NCI-H345 (cell line): ENCODE measurements around the gene SCAF8.
"Not testable (repeated sequence)": the region's sequence is repeated elsewhere in the genome, so short reads cannot be mapped to it uniquely, and the experiment has no call there.

Experiments used
- DNase-seq: peaks from one replicate; lab custom pipeline; 2025; lab: John Stamatoyannopoulos, UW

Gene SCAF8

DNA sequence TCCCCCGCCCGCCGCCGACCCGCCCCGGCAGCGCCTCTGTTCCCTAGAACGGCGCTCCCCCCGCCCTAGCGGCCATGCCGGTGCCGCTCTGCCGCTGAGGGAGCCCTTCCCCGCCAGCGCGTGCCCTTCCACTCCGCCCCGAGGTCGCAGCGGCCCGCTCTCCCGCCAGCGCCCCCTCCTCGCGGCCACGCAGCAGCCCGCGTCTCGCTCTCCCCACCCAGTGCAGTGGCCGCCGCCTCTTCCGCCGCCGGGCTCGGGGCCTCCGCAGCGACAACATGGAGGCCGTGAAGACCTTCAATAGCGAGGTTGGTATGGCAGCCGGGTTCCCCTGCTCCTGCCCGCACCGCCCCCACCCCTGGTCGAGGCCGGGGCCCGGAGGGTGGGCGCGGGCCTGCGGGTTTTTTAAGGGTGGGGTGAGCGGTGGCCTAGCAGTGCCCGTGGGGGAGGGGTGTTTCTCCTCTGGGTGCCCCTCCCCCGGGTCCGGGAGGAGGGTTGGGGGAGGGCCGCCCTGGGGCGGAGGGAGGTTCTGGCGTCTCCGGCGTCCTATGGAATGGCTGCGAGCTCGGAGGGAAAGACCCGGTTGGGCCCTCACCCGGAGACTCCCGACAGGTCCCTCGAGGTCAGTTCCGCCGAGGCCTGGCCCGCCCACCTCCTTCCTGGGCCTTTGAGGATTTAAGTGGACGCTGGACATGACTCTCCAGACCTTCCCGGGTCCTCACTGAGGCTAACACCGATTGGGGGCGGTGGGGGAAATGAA is 588 bp downstream of the SCAF8 start:
- DNase-seq, result peak; percentile 98

DNA sequence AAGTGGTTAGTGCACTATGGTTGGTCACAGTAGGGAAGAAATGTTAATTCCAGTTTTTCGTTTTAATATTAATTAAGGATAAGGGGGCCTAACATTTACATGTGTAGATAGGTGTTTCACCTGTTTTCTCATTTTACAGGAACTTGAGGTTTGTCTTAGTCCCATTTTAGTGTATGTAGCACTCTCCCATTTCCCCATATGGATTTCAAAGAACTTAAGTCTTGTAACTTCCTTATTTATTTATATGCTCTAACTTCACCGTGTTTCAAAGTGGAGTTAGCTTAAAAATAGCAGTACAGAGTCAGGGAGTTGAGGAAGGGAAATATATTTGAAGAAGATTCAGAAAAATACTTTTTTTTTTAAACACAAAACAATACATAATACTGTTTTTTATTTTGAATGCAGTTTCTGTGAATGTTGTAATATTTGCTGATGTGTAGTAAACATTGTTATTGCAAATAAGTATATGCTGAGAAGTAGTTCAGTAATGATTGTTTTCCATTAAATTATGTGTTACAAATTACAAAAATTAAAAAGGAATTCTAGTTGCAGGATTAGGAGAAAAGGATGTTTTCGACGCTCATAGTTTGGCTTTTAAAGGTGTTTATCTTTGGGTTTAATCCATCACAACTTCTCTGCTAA is 3.5 kb downstream of the SCAF8 start:
- DNase-seq, result no peak

DNA sequence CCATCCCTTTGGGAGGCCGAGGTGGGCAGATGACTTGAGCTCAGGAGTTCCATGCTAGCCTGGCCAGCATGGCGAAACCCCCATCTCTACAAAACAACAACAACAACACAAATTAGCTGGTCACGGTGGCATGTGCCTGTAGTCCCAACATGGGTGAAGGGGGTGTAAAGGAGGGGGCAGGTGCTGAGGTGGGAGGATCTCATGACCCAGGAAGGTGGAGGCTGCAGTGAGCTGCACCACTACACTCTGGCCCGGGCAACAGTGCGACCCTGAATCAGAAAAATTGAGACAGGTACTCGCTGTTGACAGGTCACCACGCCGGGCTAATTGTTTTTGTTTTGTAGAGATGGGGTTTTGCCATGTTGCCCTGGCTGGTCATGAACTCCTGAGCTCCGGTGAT is 4.2 kb downstream of the SCAF8 start:
- DNase-seq, result no peak

DNA sequence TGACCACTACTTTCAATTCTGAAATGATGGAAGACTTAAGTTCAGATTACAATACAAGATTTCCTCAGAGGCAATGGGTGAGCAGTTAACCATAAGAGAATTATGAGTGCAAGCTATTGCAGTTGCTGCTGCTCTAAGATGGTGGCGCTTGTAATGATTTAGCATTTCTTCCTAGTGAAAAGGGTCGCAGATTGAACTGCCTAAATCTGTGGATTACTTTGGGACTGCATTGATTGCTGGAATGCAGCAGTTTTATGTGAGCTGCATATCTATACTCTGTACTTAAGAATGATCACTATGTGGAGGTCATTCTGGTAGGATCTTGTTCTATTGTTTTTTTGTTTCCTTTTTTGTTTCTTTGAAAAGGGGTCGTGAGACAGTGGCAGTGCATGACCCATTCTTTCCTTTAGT is 5.3 kb downstream of the SCAF8 start:
- DNase-seq, result no peak

DNA sequence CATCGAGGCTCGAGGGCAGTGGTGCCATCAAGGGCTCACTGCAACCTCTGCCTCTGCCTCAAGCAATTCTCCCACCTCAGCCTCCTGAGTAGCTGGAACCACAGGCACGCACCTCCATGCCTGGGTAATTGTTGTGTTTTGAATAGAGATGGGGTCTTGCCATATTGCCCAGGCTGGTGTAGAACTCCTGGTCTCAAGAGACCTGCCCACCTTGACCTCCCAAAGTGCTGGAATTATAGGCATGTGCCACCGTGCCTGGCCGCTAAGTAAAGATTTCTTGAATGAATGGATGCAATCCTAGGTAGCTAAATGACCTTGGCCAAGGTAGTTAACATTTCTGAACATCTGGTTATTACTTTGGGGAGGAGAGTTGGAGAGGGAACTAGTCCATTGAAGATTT is 7.4 kb downstream of the SCAF8 start:
- no peak for DNase-seq

DNA sequence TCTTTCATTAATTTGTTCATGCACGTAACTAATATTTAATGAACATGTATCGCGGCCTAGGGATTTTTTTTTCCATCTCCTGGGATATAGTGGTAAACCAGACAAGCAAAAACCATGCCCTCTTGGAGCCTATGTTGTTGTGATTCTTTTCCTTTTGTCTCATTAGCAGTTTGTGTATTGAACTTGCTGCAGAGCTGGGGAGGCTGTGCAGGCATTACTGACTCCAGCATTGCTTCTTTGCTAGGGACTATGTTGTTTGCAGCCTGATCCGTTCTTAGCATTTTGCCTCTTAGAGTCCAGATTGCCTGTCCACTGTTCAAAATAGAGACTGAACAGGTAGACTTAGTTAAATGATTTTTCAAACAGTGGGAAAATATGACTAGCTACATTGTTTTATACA is 9.7 kb downstream of the SCAF8 start:
- DNase-seq, result no peak

DNA sequence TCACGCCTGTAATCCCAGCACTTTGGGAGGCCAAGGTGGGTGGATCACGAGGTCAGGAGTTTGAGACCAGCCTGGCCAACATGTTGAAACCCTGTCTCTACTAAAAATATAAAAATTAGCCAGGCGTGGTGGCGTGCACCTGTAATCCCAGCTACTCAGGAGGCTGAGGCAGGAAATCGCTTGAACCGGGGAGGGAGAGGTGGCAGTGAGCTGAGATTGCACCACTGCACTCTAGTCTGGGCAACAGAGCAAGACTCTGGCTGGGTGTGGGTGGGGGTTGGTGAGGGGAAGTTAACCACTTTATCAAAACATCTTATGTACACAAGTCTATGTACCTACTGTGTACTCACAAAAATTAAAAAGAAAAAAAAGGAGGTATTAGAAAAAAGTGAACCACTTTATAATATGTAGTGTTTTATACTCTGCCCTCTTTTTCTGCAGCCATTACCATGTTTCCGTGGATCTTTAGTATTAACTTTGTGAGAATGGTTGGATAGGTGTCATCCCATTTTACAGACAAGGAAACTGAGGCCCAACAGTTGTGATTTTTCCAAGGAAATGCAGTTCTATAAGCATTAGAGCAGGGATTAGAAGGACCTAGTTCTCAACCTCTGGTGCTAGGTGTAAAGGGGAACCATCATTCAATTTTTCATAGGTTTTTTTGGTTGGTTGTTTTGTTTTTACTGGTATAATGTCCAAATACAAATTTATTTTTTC is 11.0 kb downstream of the SCAF8 start:
- not testable (repeated sequence) for DNase-seq

DNA sequence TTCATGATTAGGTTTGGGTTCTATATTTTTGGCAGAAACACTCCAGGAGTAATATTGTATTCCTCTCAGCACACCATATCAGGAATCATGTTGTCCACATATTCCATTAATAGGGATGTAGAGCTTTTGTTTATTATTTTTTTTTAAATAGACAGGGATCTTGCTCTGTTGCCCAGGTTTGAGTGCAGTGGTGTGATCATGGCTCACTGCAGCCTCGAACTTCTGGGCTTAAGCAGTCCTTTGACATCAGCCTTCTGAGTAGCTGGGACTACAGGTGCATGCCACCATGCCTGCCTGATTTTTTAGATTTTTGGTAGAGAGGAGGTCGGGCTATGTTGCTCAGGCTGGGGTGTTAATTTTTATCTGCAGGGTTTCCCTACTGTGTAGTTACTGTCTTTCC is 12.0 kb downstream of the SCAF8 start:
- no peak for DNase-seq

DNA sequence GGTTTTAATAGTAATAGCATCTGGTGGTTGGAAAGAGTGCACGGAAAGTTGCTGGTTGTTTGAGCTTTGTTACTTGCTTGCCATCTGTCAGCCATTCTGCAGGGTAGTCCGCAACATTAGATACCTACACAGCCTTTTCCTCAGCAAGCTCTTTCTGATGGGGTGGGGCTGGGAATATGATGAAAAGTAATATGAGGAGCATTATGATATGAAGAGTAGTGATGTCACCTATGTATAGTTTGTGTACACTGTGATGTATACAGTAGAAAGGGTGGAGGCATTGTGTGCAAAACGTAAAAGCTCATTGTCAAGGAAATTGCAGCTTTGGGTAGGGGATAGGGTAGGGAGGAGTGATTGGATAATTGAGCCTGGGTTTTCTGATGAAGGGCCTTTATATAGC is 16.1 kb downstream of the SCAF8 start:
- DNase-seq, result no peak

DNA sequence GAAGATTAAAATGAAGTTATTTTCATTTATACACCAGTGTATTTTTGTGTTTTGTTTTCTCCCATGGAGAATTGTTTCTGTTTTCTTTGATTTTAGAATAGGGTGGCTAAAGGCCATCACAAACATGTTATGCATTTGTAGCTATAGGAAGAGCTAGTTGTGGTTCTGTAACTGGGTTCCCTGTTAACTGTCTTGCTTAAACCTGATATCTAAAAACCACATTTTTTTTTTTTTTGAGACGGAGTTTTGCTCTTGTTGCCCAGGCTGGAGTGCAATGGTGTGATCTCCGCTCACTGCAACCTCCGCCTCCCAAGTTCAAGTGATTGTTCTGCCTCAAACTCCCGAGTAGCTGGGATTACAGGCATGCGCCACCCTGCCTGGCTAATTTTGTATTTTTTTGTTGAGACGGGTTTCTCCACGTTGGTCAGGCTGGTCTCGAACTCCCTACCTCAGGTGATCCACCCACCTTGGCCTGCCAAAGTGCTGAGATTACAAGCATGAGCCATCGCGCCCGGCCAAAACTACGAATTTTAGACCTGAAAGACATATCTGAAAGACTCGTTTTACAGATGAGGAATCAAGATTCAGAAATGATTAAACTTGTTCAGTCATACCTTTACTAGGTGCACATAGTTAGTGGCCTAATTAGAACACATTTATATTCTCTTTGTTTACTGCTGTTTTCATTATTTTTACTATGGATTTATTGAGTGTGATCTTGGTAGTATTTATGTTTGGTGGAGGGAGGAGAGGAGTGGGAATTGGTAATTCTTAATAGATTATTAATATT is 18.0 kb downstream of the SCAF8 start:
- no peak for DNase-seq

DNA sequence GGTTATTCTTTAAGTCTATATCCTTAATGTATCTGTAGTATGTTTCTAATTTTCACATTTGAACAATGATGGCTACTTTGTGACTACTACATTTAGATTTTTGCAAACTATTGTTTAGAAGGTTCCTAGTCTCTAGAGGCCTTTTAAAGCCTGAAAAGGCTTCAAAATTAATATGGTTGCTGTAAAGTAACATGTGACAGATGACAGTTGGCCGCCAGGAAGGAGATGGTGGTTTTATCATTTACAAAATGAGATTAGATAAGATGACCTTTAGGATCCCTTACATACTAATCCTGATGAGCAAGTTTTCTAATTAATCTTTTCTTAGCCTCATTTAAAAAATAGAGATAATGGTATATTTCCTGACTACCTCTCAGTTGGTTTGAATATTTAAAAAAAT is 18.8 kb downstream of the SCAF8 start:
- no peak for DNase-seq

DNA sequence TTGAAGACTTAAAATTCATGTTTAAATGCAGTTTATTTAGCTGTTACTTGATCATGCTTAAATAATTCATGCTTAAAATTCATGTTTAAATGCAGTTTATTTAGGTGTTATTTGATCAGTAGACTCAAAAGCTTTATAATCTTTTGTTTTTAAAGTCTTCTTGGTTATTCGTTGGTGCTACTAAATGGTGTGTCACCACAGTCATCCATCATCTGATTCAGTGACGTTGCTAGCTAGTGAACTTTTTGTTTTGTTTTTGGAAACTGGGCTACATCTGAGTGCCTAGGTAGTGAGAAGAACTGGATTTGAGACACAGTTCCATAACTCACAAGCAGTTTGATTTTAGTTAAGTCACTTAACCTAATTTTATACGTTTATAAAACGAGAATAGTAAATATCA is 20.9 kb downstream of the SCAF8 start:
- no peak for DNase-seq

DNA sequence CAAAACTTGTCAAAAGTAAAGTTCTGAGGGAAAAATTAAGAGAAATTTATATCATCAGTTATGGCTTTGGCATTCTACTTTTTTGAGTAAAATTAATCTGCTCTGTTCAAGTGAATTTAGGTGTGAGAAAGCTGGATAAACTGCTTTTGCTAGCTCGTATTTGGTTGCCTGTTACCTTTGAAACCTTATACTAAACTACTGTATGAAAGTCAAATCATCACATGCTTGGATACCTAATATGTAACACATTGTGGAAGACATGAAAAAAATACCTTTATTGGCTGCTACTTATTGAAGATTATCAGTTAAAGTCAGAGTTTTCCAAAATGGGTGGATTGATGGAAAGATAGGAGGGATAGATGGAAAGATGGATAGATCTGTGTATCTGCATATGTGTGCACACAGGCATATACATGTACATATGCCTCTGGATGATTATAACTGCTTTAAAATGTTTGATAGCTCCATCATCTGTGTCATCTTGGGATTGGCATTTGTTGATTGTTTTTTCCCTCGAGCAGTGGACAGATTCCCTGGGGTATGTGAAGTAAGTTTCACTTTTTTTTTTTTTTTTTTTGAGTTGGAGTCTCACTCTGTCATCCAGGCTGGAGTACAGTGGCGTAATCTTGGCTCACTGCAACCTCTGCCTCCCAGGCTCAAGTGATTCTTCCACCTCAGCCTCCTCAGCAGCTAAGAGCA is 24.3 kb downstream of the SCAF8 start:
- DNase-seq, result no peak

DNA sequence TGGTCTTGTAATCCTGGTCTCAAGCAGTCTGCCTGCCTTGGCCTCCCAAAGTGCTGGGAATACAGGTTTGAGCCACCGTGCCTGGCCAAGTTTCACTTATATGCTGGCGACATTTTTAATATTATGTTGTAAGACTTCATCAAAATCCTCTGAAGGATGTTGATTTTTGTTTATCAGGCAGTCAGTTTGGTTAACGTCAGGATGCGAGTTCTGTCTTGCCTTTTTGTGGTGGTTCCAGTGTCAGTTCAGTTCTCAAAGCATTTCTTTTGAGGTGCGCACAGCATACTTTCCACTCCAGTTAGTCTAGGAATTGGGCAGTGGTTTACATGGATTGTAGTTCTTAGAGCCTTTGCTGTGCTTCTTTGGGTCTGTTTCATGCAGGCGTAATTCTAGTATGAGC is 24.9 kb downstream of the SCAF8 start:
- DNase-seq, result no peak

DNA sequence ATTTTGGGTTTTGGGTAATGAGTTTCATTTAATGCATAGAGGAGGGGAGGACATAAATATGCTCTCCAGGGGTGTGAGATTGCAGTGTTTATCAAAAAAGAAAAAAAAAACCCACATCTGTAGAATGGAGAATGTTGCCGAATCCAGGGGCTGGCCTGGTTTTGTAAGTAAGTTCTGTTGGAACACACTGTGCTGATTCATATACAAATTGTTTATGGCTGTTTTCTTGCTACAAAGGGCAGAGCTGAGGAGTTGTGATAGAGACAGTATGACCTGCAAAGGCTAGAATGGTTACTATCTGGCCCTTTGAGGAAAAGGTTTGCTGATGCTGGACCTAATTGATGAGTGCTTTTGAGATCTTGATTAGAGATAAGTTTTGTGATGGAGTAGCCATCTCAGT is 30.4 kb downstream of the SCAF8 start:
- no peak for DNase-seq

DNA sequence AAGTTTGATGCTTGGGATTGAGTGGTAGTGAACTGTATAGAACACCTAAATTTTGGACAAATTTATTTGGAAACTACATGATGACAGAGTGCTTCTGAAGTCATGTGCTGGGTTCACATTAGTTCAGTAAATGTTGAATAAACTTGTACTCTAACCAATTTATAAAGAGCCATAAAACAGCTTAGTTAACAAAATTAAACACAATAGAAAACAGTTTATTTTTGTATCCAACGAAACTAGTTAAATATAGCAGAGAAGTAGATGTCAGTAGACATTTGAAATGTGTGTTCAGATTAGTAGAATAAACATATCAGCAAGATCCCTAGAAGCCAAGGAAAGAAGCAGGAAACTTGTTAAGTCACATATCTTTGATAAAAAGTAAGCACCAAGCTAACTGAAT is 32.1 kb downstream of the SCAF8 start:
- no peak for DNase-seq

DNA sequence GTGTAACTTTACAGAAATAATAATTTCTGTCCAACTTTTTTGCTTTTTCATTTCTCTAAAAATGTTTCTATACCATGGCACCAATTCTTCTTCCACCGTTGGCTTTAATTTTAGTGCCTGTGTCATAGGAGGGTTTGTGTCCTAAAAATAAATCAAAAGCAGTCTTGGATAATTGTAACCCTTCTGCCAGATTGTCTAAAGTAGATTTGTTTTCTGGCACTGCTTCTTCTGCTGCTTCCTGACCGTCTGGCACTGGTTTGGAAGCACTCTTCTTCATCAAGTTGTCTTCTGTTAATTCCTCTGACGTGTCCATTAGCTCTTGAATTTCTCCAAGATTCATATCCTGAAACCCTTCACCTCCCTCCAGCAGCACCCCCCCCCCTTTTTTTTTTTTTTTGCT is 33.1 kb downstream of the SCAF8 start:
- DNase-seq, result no peak

DNA sequence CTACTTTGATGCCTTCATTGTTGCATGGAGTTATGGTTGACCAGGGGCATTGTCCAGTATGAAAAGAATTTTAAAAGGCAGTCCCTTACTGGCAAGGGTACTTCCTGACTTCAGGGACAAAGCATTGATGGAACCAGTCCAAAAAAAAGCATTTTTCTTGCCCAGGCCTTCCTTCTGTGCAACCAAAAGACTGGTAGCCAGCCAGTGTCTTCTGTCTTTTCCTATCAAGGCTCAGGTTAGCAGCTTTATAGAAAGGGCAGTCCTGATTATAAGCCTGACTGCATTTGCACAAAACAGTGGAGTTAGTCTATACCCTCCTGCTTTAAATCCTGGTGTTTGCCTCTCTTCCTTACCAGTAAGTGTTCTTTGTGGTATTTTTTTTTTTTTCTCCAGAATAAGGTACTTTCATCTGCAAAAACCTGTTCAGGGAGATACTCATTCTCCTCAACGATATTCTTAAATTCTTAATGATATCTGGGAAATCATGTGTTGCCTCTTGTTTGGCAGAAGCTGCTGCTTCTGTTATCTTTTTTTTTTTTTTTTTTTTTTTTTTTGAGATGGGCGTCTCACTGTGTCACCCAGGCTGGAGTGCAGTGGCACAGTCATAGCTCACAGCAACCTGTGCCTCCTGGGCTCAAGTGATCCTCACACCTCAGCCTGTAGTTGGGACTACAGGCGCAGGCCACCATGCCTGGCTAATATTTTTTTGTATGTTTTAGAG is 33.9 kb downstream of the SCAF8 start:
- peak; percentile 2 for DNase-seq

DNA sequence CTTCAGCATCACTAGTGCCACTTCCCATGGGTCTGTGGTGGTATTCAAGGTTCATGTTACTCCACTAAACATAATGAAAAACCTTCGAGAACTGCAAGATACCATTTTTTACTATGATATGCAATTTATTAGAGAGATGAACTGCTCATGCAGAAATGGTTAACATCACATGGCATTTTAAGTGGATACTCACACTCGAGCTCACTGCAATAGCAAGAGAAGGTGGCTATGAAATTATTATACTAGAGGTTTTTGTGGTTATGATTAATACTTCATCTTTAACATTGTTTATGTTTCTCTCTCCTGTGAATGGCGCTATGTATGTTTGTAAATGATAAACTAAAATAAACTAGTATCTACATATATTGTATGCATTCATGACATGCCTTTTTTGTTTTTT is 35.1 kb downstream of the SCAF8 start:
- no peak for DNase-seq

DNA sequence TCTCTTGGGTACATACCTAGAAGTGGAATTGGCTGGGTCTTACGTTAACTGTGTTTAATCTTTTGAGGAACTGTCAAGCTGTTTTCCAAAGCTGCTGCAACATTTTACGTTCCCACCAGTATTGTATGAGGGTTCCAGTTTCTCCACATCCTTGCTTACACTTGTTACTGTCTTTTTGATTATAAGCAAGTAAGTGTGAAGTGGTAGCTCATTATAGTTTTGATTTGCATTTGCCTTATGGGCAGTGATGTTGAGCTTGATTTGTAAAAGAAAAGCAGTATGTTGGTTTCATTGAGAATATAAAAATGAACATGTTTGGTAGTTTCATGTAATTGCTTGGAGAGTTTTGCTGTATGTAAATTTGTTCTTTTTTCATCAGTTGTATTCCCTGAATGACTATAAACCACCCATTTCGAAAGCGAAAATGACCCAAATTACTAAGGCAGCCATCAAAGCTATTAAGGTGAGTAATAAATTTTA is 40.4 kb downstream of the SCAF8 start:
- no peak for DNase-seq

DNA sequence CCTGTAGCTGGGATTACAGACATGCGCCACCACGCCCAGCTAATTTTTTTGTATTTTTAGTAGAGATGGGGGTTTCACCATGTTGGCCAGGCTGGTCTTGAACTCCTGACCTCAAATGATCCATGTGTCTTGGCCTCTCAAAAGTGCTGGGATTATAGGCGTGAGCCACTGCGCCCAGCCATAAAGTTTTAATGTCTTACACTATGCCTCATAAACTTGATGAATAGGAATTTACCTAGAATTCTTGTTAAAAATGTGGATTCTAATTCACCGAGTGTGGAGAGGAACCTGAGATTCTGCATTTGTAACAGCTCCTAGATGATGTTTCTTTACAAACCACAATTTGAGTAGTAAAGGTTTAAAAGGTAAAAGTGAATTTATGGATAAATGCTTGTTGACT is 45.9 kb downstream of the SCAF8 start:
- not testable (repeated sequence) for DNase-seq
